Right ventricle myocardium inferior (tissue), 1 donor: Measurements from ENCODE around the gene BFSP1. TPM values are rescaled to one million over a fixed set of nuclear protein-coding genes. Genes with fewer than 3 reads are reported as not detected.

Source experiments
- ATAC-seq: fragments of 200-7000 bp; cut with Tn5 transposase; one replicate; pipeline ENCODE4 v1.9.1; 2020; ENCODE audit warnings: mild to moderate bottlenecking, moderate library complexity
- DNase-seq: peaks from one replicate; pipeline ENCODE4 v3.0.0; 2021; ENCODE audit errors: missing footprints
- intact Hi-C: fragments of 100-400 bp; cut with DNase I; formaldehyde crosslinking; loops from one replicate; pipeline ENCODE4 v1.11.0; 2022
- total RNA-seq: library from RNA; stranded (reverse); fragmentation: NEBNext Ultra II Directional; extraction: Animal tissue kit (Norgen Biotek cat#: 25700); gene quantifications from one replicate; pipeline ENCODE4 v1.2.1, GENCODE V29; 2021
- donor health status: DM: no; HTN: yes; CAD: no; lungs with severe emphysema.

The BFSP1 gene
- total RNA-seq, 1 donor from 2014 or later = 0.57 TPM

GRCh38 chr20:17530153-17530552, 1.0 kb downstream of the BFSP1 start:
- intact Hi-C loops = loop anchor here (10.0 kb wide), 1 partner anchor 465 kb away; no protein-coding TSS in a partner anchor
- no peak for DNase-seq
- ATAC-seq = no peak

- ATAC-seq (no peak), DNase-seq (no peak)
- intact Hi-C loops = no loop called here
Observed at GRCh38 chr20:17529586-17529985, 1.6 kb downstream of the BFSP1 start.

GRCh38 chr20:17525650-17526049, 5.5 kb downstream of the BFSP1 start:
- DNase-seq (no peak), ATAC-seq (peak; percentile 39)
- intact Hi-C loops = no loop called here

GRCh38 chr20:17525132-17525531, 6.0 kb downstream of the BFSP1 start:
- intact Hi-C loops = no loop called here
- ATAC-seq (no peak), DNase-seq (no peak)

- intact Hi-C loops = no loop called here
- ATAC-seq = no peak
- DNase-seq = no peak
Observed at GRCh38 chr20:17524560-17524959, 6.6 kb downstream of the BFSP1 start.

- intact Hi-C loops = no loop called here
- ATAC-seq (no peak), DNase-seq (no peak)
Observed at GRCh38 chr20:17523326-17523725, 7.9 kb downstream of the BFSP1 start.

- no peak for DNase-seq
- intact Hi-C loops = no loop called here
- no peak for ATAC-seq
Observed at GRCh38 chr20:17522528-17522927, 8.7 kb downstream of the BFSP1 start.

GRCh38 chr20:17520583-17520982, 10.6 kb downstream of the BFSP1 start:
- DNase-seq = no peak
- intact Hi-C loops = no loop called here
- ATAC-seq = no peak

GRCh38 chr20:17519606-17520285, 11.4 kb downstream of the BFSP1 start:
- intact Hi-C loops = no loop called here
- no peak for ATAC-seq
- DNase-seq = no peak

- DNase-seq (no peak), ATAC-seq (peak; percentile 54)
- intact Hi-C loops = no loop called here
Observed at GRCh38 chr20:17518339-17519052, 12.7 kb downstream of the BFSP1 start.

GRCh38 chr20:17515053-17515452, 16.1 kb downstream of the BFSP1 start:
- intact Hi-C loops = no loop called here
- ATAC-seq = no peak

GRCh38 chr20:17513939-17514338, 17.2 kb downstream of the BFSP1 start:
- intact Hi-C loops = no loop called here
- ATAC-seq = no peak

More at GRCh38 chr20:17515053-17515452, 16.1 kb downstream of the BFSP1 start:
- no peak for DNase-seq

GRCh38 chr20:17511401-17511800, 19.8 kb downstream of the BFSP1 start:
- no peak for DNase-seq
- ATAC-seq = no peak
- intact Hi-C loops = no loop called here

More at GRCh38 chr20:17513939-17514338, 17.2 kb downstream of the BFSP1 start:
- DNase-seq = no peak

GRCh38 chr20:17510548-17510947, 20.6 kb downstream of the BFSP1 start:
- intact Hi-C loops = no loop called here
- ATAC-seq (no peak), DNase-seq (no peak)

GRCh38 chr20:17508756-17509155, 22.4 kb downstream of the BFSP1 start:
- ATAC-seq (no peak), DNase-seq (no peak)
- intact Hi-C loops = loop anchor here (10.0 kb wide), 1 partner anchor 626 kb away; the partner anchor contains the start of genes KAT14 and PET117

- DNase-seq (no peak), ATAC-seq (no peak)
- intact Hi-C loops = loop anchor here (10.0 kb wide), 1 partner anchor 627 kb away; the partner anchor contains the start of genes KAT14 and PET117
Observed at GRCh38 chr20:17507531-17507930, 23.6 kb downstream of the BFSP1 start.

GRCh38 chr20:17507032-17507431, 24.1 kb downstream of the BFSP1 start:
- intact Hi-C loops = loop anchor here (10.0 kb wide), 1 partner anchor 628 kb away; the partner anchor contains the start of genes KAT14 and PET117
- no peak for DNase-seq
- ATAC-seq = no peak

- peak; percentile 9 for ATAC-seq
- DNase-seq = no peak
- intact Hi-C loops = loop anchor here (1.0 to 10.0 kb wide), 4 partner anchors 111 to 629 kb away; partner anchors contain the start of genes KAT14 and PET117
Observed at GRCh38 chr20:17505636-17506517, 25.3 kb downstream of the BFSP1 start.
